AG10803 (cell line): ENCODE measurements around the gene EIF5A2.

ENCODE experiments used
- DNase-seq: peaks from one replicate; pipeline ENCODE4 v3.0.0; 2010; ENCODE audit warnings: low read depth
- H3K4me3 ChIP-seq: 2 replicates; pipeline ENCODE4 v1.5.1; 2011; ENCODE audit warnings: mild to moderate bottlenecking, low read length, control low read depth
- CTCF ChIP-seq: conservative IDR thresholded peaks from 2 replicates; pipeline ENCODE4 v1.5.1; 2011; ENCODE audit warnings: mild to moderate bottlenecking, low read length, control low read depth, inconsistent platforms

The EIF5A2 gene

GRCh38 chr3:170869645-170870593 is 38.5 kb downstream of the EIF5A2 start, which contains the start of gene RPL22L1:
TSS of gene RPL22L1 (minus strand) at chr3:170870195. CDS start at chr3:170870167, 28 bp downstream.
- peak within 1 kb of the TSS; percentile 91 for H3K4me3 ChIP-seq
- TF ChIP-seq CTCF = peak; percentile 29; the same call in 1 of the 2 replicates
- DNase-seq = peak; percentile 94

DNA sequence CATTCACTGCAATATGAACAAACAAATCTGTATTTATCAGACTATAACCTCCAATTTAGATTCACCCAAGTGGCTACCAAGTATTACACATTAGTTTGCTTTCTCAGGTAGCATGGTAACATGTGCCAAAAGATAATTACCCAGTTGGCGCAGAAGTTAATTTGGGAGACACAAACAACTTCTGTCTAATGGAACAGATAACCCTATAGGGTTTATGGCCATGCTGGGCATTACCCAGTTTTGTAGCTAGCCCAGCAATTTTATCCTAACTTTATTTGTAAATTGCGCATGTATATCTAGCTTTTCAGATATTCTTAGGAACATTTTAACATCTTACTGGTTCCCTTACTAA is 39.2 kb downstream of the EIF5A2 start:
- peak overlapping the region; percentile 91 for H3K4me3 ChIP-seq
- DNase-seq = no peak
- TF ChIP-seq CTCF = no peak

DNA sequence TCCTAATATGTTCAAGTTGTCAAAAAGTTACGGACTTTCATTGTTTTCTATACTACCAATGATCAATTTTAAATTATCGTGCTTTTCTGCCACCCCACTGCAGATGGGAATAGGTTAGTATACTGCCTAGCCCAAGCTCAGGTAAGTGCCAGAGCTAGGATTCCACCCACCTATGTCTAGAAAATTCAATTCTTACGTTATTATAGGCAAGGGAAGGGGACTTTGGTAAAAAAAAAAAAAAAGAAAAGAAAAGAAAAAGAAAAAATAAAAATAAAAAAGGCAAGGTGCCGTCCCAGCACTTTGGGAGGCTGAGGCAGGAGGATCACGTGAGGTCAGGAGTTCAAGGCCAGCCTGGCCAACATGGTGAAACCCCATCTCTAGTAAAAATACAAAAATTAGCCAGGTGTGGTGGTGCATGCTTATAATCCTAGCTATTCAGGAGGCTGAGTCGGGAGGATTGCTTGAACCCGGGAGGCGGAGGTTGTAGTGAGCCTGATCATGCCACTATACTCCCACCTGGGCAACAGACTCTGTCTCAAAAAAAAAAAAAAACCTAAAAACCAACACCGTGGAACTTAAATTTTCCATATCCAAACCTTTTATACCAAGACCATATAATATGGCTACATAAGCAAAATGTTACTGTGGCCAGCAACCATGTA is 39.7 kb downstream of the EIF5A2 start:
- DNase-seq = no peak
- H3K4me3 ChIP-seq = peak overlapping the region; percentile 91
- TF ChIP-seq CTCF = no peak

- no peak overlapping the region; the same call in 1 of the 2 replicates for H3K4me3 ChIP-seq
- DNase-seq = no peak
- TF ChIP-seq CTCF = no peak
Observed at GRCh38 chr3:170867143-170867937, 41.1 kb downstream of the EIF5A2 start.

DNA sequence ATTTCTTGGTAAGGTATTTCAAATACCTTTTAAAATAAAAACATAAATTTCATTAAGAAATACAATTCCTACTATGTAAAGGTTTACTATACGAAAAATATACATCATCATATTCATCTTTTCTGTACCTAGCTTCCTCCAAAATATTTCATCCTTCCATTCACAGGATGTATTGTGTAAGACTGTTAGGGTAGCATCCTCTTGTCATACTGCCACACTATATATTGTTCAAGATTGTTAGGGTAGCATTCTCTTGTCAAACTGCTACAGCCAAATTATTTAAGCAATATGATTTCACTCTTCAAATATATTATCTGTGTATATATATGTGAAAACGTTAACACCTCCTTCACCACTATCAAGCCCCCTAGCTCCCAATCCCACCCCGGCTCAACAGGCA is 41.9 kb downstream of the EIF5A2 start:
- no peak overlapping the region for H3K4me3 ChIP-seq
- TF ChIP-seq CTCF = no peak
- DNase-seq = no peak

DNA sequence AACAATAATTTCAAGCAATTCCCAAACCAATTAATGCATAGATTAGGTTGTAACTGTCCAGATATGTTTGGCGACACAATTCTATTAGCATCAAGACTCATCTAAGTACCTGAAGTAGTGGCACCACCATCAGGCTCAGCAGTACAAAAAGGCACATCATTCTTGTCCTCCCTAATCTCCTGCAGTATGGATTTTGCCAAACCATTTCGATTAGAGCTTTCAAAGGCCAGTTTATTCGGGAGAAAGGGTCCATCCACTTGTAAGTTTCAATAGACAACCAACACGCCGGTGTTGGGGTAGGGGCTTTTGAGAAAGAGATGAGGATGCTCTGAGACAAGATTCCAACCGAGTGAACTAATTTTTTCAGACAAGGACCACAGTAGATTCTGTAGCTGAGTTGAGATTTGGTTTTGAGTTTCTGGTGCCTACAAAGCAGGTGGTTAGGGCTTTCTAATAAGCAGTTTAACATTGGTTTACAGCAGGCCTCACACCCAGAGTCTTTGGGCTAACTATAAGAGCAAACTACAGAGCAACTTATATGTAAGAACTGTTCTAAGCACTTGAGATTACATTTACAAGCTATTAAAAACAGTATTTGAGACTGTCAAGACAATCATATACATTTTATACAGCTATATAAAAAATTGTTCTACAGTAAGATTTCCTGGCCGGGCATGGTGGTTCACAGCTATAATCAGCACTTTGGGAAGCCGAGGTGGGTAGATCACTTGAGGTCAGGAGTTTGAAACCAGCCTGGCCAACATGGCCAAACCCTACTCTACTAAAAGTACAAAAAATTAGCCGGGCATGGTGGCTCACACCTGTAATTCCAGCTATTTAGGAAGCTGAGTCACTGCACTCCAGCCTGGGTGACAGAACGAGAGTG is 43.0 kb downstream of the EIF5A2 start:
- DNase-seq = no peak
- TF ChIP-seq CTCF = no peak
- no peak overlapping the region for H3K4me3 ChIP-seq
